Right ventricle myocardium inferior (tissue), 1 donor: ENCODE data around the gene SOX6. TPM values are rescaled to one million over a fixed set of nuclear protein-coding genes. Genes with fewer than 3 reads are reported as not detected.
"Not testable (repeated sequence)": the region's sequence is repeated elsewhere in the genome, so short reads cannot be mapped to it uniquely, and the experiment has no call there.

Source experiments
- ATAC-seq: fragments of 200-7000 bp; cut with Tn5 transposase; one replicate; pipeline ENCODE4 v1.9.1; 2020; ENCODE audit warnings: mild to moderate bottlenecking, moderate library complexity
- DNase-seq: peaks from one replicate; pipeline ENCODE4 v3.0.0; 2021; ENCODE audit errors: missing footprints
- intact Hi-C: fragments of 100-400 bp; cut with DNase I; formaldehyde crosslinking; loops from one replicate; pipeline ENCODE4 v1.11.0; 2022
- long read RNA-seq: library from polyadenylated mRNA; unstranded; transcript quantifications from one replicate; pipeline ENCODE4 v2.0.0, GENCODE V29; 2021
- total RNA-seq: library from RNA; stranded (reverse); fragmentation: NEBNext Ultra II Directional; extraction: Animal tissue kit (Norgen Biotek cat#: 25700); gene quantifications from one replicate; pipeline ENCODE4 v1.2.1, GENCODE V29; 2021
- donor health status: DM: no; HTN: yes; CAD: no; lungs with severe emphysema.

The SOX6 gene
- 14.1 TPM for total RNA-seq
- long read RNA-seq, partial matches to known transcripts: 1 of 2 reads
- long read RNA-seq, other reads (novel, unspliced or antisense): 1 of 2 reads

- intact Hi-C loops: loop anchor here (10.0 kb wide), 1 partner anchor 249 kb away; no protein-coding TSS in a partner anchor
- ATAC-seq: peak; percentile 42
- DNase-seq: no peak
Observed at GRCh38 chr11:16356057-16356760, at the start of gene SOX6. Gene SOX6, minus strand, starts transcription at chr11:16356546. Its CDS starts 15,298 bp downstream, at chr11:16341248.

GRCh38 chr11:16404781-16405285 is 48.5 kb upstream of the SOX6 start:
- DNase-seq: no peak
- no peak for ATAC-seq
- intact Hi-C loops: no loop called here

GRCh38 chr11:16403851-16404250 is 47.5 kb upstream of the SOX6 start:
- DNase-seq: no peak
- intact Hi-C loops: no loop called here
- no peak for ATAC-seq

GRCh38 chr11:16403448-16403803 is 47.1 kb upstream of the SOX6 start:
- no peak for DNase-seq
- intact Hi-C loops: no loop called here
- no peak for ATAC-seq

- intact Hi-C loops: no loop called here
- no peak for ATAC-seq
- DNase-seq: no peak
Observed at GRCh38 chr11:16402654-16403447, 46.5 kb upstream of the SOX6 start.

- intact Hi-C loops: no loop called here
- ATAC-seq (no peak), DNase-seq (no peak)
Observed at GRCh38 chr11:16397390-16397789, 41.0 kb upstream of the SOX6 start.

- intact Hi-C loops: no loop called here
- ATAC-seq (no peak), DNase-seq (no peak)
Observed at GRCh38 chr11:16395601-16396000, 39.3 kb upstream of the SOX6 start.

GRCh38 chr11:16394947-16395346 is 38.6 kb upstream of the SOX6 start:
- DNase-seq (no peak), ATAC-seq (no peak)
- intact Hi-C loops: no loop called here

GRCh38 chr11:16393340-16393739 is 37.0 kb upstream of the SOX6 start:
- intact Hi-C loops: no loop called here
- no peak for DNase-seq
- ATAC-seq: no peak

GRCh38 chr11:16392616-16393015 is 36.3 kb upstream of the SOX6 start:
- ATAC-seq: no peak
- no peak for DNase-seq
- intact Hi-C loops: no loop called here

- intact Hi-C loops, DNase-seq, ATAC-seq: not testable (repeated sequence)
Observed at GRCh38 chr11:16390826-16391225, 34.5 kb upstream of the SOX6 start.

- ATAC-seq (no peak), DNase-seq (no peak)
- intact Hi-C loops: no loop called here
Observed at GRCh38 chr11:16385099-16385498, 28.8 kb upstream of the SOX6 start.

GRCh38 chr11:16382638-16383380 is 26.5 kb upstream of the SOX6 start:
- ATAC-seq (no peak), DNase-seq (no peak)
- intact Hi-C loops: no loop called here

GRCh38 chr11:16382186-16382585 is 25.8 kb upstream of the SOX6 start:
- ATAC-seq (no peak), DNase-seq (no peak)
- intact Hi-C loops: no loop called here

- intact Hi-C loops: no loop called here
- no peak for DNase-seq
- no peak for ATAC-seq
Observed at GRCh38 chr11:16380941-16381568, 24.7 kb upstream of the SOX6 start.

- ATAC-seq: no peak
- no peak for DNase-seq
- intact Hi-C loops: no loop called here
Observed at GRCh38 chr11:16378906-16379305, 22.6 kb upstream of the SOX6 start.

GRCh38 chr11:16377746-16378145 is 21.4 kb upstream of the SOX6 start:
- intact Hi-C loops: no loop called here
- ATAC-seq: no peak

GRCh38 chr11:16375664-16376063 is 19.3 kb upstream of the SOX6 start:
- ATAC-seq, DNase-seq, intact Hi-C loops: not testable (repeated sequence)

More at GRCh38 chr11:16377746-16378145, 21.4 kb upstream of the SOX6 start:
- no peak for DNase-seq

- intact Hi-C loops: no loop called here
- ATAC-seq (no peak), DNase-seq (no peak)
Observed at GRCh38 chr11:16373768-16374167, 17.4 kb upstream of the SOX6 start.
